Medulla oblongata (tissue), 1 donor: ENCODE measurements around the gene GALNT14.
"Not testable (repeated sequence)": the region's sequence is repeated elsewhere in the genome, so short reads cannot be mapped to it uniquely, and the experiment has no call there.

Source experiments
- DNase-seq: peaks from one replicate; pipeline ENCODE4 v3.0.0-alpha.2; 2015; ENCODE audit errors: extremely low spot score

GALNT14 gene

GRCh38 chr2:31138037-31138962 lies at the start of gene GALNT14:
Gene GALNT14, minus strand, starts transcription at chr2:31138440. Its CDS starts 354 bp downstream, at chr2:31138086.
- DNase-seq: peak; percentile 40

DNA sequence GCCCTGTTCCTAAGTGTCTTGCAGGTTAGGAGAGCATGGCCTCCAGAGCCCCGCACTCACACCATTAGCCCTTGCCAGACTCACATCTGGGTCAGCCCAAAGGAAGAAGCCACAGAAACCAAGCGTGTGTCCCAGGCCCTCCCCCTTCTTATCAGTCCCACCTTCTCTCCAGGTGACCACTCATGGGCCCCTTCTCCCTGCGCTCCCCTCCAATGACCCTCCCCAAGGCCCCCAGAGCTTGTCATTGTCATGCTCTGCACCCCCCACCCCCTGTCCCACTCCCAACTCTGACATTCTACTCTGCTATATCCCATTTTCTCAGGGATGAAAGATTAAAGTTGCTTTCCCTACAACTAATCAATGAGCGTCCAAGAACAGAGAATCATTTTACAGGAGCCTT lies 48.9 kb upstream of the GALNT14 start:
- DNase-seq: no peak

GRCh38 chr2:31183973-31184372 lies 45.7 kb upstream of the GALNT14 start:
- not testable (repeated sequence) for DNase-seq

DNA sequence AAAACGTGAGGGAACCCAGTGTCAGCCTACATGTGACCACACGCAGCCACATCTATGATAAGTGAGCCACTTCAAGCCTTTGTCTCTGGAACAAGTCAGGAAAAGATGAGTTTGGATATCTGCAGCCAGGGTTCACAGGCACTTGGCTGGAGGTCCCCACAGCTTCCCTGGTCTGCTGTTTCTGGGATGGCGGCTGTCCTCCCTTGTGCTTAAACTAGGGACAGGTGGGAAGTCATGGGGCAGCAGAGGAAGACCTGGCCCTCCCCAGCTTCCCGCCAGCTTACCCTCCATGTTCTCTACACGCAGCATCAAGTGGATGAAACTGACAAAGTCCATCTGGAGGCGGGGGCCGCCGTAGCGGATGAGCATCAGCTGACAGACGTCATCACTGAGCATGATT lies 38.5 kb upstream of the GALNT14 start:
- DNase-seq: no peak

GRCh38 chr2:31171142-31171541 lies 32.9 kb upstream of the GALNT14 start:
- DNase-seq: no peak

DNA sequence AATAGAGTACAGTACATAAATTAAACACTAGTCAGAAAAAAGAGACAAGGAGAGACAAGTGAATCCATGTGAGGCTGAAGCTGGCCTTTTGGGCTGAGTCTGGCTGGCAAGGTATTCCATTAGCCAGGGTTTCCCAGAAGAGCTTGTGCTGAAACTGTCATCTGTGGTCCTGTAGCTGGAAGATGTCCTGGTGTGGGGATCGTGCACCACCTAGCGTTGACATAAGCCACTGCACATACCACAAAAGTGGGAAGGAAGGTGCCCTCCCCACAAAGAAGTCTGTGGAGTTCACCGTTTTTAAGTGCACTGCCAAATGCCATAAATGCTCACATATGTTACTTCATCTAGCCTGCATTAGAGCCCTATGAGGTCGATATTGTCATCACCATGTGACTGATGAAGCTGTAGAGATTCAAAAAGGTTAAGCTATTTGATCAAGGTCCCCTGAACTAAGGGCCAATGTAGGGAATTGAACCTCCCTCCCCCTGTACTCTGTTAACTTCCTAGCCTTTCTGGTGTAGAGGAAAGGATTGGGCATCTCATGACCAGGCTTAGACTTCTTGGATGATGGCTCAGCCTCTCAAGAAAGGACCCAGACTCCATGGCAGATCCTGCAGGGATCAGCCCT lies 31.9 kb upstream of the GALNT14 start:
- DNase-seq: peak; percentile 76

GRCh38 chr2:31168291-31168690 lies 30.1 kb upstream of the GALNT14 start:
- no peak for DNase-seq

DNA sequence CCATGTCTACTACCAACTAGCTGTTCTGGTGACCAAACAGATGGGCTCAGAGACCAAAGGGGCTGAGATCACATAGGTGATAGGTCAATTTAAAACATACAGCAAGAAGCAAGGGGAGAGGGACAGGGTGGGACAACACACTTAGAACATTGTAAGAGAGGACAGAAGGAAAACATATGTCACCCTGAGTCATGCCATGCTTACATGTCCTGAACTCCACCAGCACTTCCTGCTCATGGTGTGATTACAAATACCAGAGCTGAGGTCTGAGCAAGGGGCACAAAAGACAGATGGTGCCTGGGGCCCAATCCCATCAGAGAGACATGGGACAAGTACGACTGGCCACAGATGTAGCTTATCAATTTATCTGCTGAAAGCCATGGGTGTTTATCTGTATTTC lies 28.7 kb upstream of the GALNT14 start:
- no peak for DNase-seq

DNA sequence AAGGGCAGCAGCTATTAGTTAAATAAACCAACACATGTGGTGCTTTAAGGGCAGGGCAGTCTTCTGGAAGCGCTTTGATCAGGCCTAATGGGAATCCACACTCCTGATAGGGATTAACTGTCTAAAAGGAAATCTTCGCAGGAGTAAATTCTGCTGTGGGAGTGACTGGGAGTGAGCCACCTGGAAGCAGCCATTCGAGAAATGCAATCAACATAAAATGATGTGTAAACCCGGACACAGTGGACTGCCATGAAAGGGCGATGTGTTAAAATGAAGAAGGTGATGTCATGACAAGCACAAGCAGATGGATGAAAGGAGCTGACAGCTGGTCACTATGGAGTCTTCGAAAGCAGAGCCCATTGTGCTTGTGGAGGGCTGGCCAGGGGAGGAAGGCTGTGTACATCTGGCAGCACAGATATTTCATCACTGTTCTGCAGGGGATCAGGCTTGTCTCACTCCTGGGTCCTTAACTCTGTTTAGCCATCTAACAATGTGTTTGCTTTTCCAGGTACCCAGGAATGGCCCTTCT lies 24.8 kb upstream of the GALNT14 start:
- DNase-seq: no peak

DNA sequence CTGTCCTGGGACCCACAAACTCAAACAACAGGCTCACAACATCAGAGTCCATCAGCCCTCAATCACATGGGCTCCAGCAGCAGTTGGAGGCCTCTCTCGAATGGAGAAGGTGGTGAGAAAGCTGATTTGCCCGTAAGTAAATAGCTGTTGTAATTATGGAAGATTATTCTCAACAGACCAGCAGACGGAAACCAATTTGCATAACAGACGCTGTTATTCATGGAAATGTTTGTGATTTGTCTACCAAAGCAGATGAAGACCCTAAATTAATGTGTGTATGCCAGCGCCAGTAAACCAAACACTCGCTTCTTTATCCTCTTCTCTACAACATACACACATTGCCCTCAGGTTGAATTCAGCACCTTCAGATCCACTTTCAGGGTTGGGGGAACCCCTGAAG lies 23.4 kb upstream of the GALNT14 start:
- DNase-seq: no peak

DNA sequence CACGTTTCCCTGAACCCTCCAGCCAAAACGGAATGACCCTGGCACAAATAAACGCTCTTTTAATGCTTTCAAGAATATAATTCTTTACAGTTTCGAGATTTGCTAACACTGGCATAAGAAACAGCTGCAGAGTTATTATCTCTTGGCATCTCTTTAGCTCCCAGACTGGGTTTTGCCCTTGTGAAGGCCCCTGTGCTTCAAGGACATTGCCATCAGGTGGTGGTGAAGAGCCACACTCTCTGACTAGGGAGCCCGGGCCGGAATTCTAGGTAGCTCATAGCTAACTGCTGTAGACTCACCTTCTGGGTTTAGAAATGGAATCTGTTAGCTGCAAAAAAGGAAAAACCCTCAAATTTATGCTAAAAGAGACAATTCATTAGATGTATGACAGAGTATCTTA lies 13.3 kb upstream of the GALNT14 start:
- DNase-seq: no peak

DNA sequence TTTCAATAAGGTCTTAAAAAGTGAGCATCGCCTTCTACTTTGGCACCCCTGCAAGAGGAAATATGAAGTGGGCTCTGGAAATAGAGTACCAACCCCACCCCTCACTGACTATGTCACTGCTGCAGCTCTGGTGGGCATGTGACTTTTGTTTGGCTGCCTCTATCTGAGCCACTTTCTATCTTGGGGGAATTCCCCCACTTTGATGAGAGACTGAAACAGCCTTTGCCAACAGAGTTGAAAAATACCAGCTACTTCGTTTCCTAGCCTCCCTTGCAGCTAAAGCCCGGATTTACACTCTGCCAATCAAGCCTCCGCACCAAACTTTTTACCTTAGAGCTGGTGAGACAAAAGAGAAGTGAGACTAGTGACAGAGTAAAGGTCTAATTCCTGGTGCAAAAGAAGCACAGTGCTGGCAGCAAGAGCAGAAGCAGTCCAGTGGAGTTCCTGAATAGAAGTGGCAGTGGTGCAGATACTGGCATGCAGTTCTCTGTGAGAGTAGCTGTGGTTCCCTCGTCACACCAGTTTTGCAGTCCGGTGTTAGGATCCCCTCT lies 12.0 kb upstream of the GALNT14 start:
- no peak for DNase-seq

- no peak for DNase-seq
Observed at GRCh38 chr2:31148514-31148913, 10.3 kb upstream of the GALNT14 start.

DNA sequence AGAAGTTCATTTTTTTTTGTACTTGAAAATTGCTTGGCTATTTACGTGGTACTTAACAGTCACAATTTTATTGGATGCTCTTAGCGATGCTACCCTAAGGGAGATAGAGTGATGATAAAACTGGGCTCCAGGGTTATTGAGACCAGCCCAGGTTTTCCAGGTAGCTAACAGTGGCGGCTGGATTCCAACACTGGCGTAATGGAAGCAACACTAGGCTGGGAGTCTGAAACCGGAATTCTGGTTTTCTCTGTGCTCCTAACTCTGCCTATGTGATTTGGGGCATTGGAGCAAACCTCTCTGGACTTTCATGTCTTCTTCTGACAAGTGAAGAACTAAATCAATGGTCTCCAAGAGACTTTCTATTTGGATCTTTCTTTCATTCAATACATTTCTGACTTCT lies 9.4 kb upstream of the GALNT14 start:
- DNase-seq: no peak

GRCh38 chr2:31142110-31142509 lies 3.9 kb upstream of the GALNT14 start:
- DNase-seq: no peak

DNA sequence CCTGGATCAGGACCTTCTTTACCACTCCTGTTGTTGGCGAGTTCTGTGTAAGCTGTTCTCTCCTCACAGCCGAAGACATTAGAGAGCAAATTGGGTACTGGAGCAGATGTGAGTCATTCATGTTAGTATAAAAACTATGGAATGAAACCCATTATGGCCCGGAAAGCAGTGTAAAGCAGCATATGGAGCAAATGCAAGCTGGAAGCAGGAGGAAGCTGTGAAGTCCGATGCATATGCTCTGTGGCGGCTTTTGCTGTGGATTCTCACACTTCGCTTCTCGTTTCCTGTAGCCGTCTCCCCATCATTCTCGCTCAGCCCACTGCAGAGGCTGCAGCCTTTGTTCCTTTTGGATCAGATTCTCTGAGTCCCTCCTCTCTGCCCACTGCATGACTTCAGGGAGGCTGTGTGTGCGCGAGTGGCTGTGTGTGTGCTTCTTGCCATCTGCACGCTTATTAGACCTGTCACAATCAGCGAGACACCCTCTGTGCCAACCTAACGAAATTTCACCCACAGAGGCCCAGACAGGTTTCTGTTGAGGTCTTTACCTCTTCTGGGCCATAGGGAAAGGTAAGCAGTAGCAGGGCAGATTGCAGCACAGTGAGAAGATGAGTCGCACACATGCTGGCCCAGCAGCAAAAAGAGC lies 3.3 kb upstream of the GALNT14 start:
- no peak for DNase-seq

- no peak for DNase-seq
Observed at GRCh38 chr2:31140151-31140550, 1.9 kb upstream of the GALNT14 start.

DNA sequence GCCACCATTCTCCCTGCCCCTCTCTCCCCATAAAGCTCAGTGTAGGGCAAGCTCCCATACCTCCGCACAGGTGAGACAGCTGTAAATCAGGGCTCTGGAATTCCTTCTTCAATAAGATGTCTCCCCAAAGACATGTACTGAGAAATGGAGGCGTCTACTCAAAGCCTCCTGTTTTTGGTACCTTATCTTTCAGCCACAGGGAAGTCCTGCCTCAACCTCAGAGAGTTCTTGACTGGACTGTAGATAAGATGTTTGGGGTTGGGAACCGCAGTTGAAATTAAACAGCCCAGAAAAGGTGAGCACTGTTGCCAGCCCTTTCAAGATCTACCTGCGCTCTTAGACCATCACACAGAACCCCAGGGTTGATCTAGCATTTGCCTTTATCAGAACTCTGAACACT lies 1.4 kb upstream of the GALNT14 start:
- no peak for DNase-seq

GRCh38 chr2:31137211-31138036 lies 816 bp downstream of the GALNT14 start:
- DNase-seq: no peak

- no peak for DNase-seq
Observed at GRCh38 chr2:31136732-31137131, 1.5 kb downstream of the GALNT14 start.

GRCh38 chr2:31136000-31136399 lies 2.2 kb downstream of the GALNT14 start:
- no peak for DNase-seq
